ENCODE data around the gene SEC11A. TPM values are rescaled to one million over a fixed set of nuclear protein-coding genes. Genes with fewer than 3 reads are reported as not detected.

SEC11A gene
- total and polyA plus RNA-seq, 2 experiments from 2014 or later = 218 to 271 TPM

- H3K79me2 ChIP-seq = peaks cover 43% of the 10 kb centered on the region
- no peaks in the 10 kb centered on the region for H3K9me2 ChIP-seq (replicated peaks; ENCODE audit: insufficient read depth)
- no peaks in the 10 kb centered on the region for H3K4me1 ChIP-seq (ENCODE audit: insufficient read depth)
- H3K4me2 ChIP-seq = no peak overlapping the region
- H3K27ac ChIP-seq = no peak overlapping the region
- DNase-seq (ENCODE audit: low spot score) = no peak
- no peaks in the 10 kb centered on the region for H4K20me1 ChIP-seq (ENCODE audit: insufficient read depth, poor library complexity, severe bottlenecking)
- H2AFZ ChIP-seq = no peak overlapping the region
- peaks cover 11% of the 10 kb centered on the region for H3K36me3 ChIP-seq (replicated peaks; ENCODE audit: insufficient read depth, low read depth)
- peaks cover 20% of the 10 kb centered on the region for H3K9me3 ChIP-seq (ENCODE audit: low read depth)
- no peak for TF ChIP-seq EZH2phosphoT487 (IDR thresholded peaks at IDR 0.05; ENCODE audit: low read depth, severe bottlenecking, unreplicated experiment)
- no peak for TF ChIP-seq EZH2 (IDR thresholded peaks at IDR 0.05; ENCODE audit: borderline replicate concordance)
- TF ChIP-seq CTCF (IDR thresholded peaks at IDR 0.05; ENCODE audit: poor library complexity) = no peak
- H3K4me3 ChIP-seq = no peak overlapping the region
- WGBS (ENCODE audit: low lambda C conversion rate, missing lambda C conversion rate) = 98% methylated on average over 17 of the region's 17 CpGs
- no peaks in the 10 kb centered on the region for H3K27me3 ChIP-seq
Observed at GRCh38 chr15:84621358-84621979, 94.5 kb downstream of the SEC11A start.

GRCh38 chr15:84620626-84621025 lies 95.3 kb downstream of the SEC11A start:
- peaks cover 11% of the 10 kb centered on the region for H3K36me3 ChIP-seq (replicated peaks; ENCODE audit: insufficient read depth, low read depth)
- peaks cover 20% of the 10 kb centered on the region for H3K9me3 ChIP-seq (ENCODE audit: low read depth)
- no peak for TF ChIP-seq CTCF (IDR thresholded peaks at IDR 0.05; ENCODE audit: poor library complexity)
- H3K4me1 ChIP-seq (ENCODE audit: insufficient read depth) = no peaks in the 10 kb centered on the region
- no peak for DNase-seq (ENCODE audit: low spot score)
- H3K79me2 ChIP-seq = peaks cover 51% of the 10 kb centered on the region
- H3K4me2 ChIP-seq = no peak overlapping the region
- H4K20me1 ChIP-seq (ENCODE audit: insufficient read depth, poor library complexity, severe bottlenecking) = no peaks in the 10 kb centered on the region
- H3K27me3 ChIP-seq = no peaks in the 10 kb centered on the region
- WGBS (ENCODE audit: low lambda C conversion rate, missing lambda C conversion rate) = 98% methylated on average over 8 of the region's 8 CpGs
- H3K27ac ChIP-seq = no peak overlapping the region
- H3K4me3 ChIP-seq = no peak overlapping the region
- H3K9me2 ChIP-seq (replicated peaks; ENCODE audit: insufficient read depth) = no peaks in the 10 kb centered on the region
- no peak overlapping the region for H2AFZ ChIP-seq

Other genes starting within 250 kb of the SEC11A start
- gene ZSCAN2, start 115.1 kb downstream of the SEC11A start, total RNA-seq = 14.9 and 21.8 TPM in 2 replicates
- 11.2 and 13.4 TPM in 2 replicates for gene ZSCAN2, start 115.1 kb downstream of the SEC11A start, polyA plus RNA-seq
- gene WDR73, start 61.9 kb downstream of the SEC11A start, total RNA-seq = 19.9 and 30.3 TPM in 2 replicates
- gene WDR73, start 61.9 kb downstream of the SEC11A start, polyA plus RNA-seq = 28.3 and 31.4 TPM in 2 replicates
- gene NMB, start 57.9 kb downstream of the SEC11A start, total RNA-seq = 3.8 and 12.8 TPM in 2 replicates
- gene NMB, start 57.9 kb downstream of the SEC11A start, polyA plus RNA-seq = 15.4 and 15.5 TPM in 2 replicates
- 11.0 and 14.4 TPM in 2 replicates for gene ZNF592, start 32.5 kb upstream of the SEC11A start, total RNA-seq
- gene ZNF592, start 32.5 kb upstream of the SEC11A start, polyA plus RNA-seq = 14.4 and 17.6 TPM in 2 replicates
- gene ALPK3, start 101.2 kb upstream of the SEC11A start, total RNA-seq = 25.3 and 25.9 TPM in 2 replicates
- 6.0 and 7.1 TPM in 2 replicates for gene ALPK3, start 101.2 kb upstream of the SEC11A start, polyA plus RNA-seq
- gene SLC28A1, start 168.5 kb upstream of the SEC11A start, total RNA-seq = 2.7 and 3.0 TPM in 2 replicates
- 1.5 and 2.5 TPM in 2 replicates for gene SLC28A1, start 168.5 kb upstream of the SEC11A start, polyA plus RNA-seq

Measured in hepatocyte (in vitro differentiated cells).